NCI-H1092 treated with DMSO at 0.1 percent for 48 hours (cell line): ENCODE measurements around the gene C5AR2.
"Not testable (repeated sequence)": the region's sequence is repeated elsewhere in the genome, so short reads cannot be mapped to it uniquely, and the experiment has no call there.

Experiments used
- DNase-seq: peaks from one replicate; lab custom pipeline; 2025; lab: John Stamatoyannopoulos, UW

The C5AR2 gene

GRCh38 chr19:47363758-47364531, 32.0 kb downstream of the C5AR2 start:
- DNase-seq: no peak

- DNase-seq: not testable (repeated sequence)
These were observed 33.5 kb downstream of the C5AR2 start for GRCh38 chr19:47365455-47365854.

DNA sequence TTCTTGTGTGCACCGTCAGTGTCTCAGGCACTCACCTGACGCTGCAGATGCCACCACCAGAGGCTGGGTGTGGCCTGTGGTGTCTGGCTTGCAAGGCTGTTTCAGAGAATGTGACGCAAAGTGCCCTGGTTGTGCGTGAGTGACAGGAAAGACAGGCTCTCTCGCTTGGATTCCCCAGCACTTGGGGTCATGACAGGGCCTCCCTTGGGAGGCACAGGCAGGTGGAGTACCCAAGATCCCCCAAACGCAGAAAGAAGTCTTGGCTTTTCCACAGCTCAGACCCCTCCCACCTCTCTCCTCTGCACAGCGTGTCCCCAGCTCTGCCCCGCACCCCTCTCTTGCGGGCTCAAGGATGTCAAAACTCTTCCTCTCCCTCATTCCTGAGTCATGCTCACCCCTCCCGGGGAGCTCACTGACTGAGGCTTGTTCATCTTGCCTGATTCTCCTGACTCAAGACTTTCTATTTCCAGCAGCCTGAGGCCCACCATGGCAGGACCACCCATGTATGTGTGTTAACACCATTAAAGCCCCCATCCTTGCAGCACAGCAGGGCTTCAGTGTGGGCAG, 38.2 kb downstream of the C5AR2 start:
- DNase-seq: no peak

DNA sequence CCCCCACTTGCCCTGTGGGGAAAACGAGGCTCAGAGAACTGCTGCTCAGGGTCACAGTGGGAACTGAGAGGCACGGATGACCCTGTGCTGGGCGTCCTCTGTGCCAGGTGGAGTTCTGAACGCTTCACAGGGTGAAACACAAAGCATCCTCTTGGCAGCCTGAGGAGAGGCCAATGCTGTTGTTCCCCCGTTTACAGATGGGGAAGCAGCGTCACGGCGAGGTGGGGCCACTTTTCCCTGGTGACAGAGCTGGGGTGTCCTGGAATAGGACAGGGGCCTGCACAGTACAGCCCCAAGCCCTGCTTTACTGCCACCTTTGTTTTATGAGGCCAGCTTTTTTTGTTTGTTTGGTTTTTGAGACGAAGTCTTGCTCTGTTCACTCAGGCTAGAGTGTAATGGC, 39.3 kb downstream of the C5AR2 start:
- DNase-seq: no peak

DNA sequence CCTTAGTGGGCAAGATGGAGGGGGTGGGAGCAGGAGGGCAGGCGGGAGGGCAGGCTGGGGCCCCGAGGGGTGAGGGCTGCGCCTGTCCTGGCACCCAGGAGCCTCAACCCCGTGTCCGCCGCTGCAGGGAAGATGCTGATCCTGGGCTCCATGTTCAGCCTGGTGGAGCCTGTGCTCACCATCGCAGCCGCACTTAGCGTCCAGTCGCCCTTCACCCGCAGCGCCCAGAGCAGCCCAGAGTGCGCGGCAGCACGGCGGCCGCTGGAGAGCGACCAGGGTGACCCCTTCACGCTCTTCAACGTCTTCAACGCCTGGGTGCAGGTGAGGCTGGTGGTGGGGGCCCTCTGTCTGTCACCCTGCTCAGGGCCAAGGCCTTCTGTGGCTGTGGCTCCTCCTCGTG, 40.6 kb downstream of the C5AR2 start:
- DNase-seq: no peak

- no peak for DNase-seq
These were observed 41.6 kb downstream of the C5AR2 start for GRCh38 chr19:47373246-47374240.

DNA sequence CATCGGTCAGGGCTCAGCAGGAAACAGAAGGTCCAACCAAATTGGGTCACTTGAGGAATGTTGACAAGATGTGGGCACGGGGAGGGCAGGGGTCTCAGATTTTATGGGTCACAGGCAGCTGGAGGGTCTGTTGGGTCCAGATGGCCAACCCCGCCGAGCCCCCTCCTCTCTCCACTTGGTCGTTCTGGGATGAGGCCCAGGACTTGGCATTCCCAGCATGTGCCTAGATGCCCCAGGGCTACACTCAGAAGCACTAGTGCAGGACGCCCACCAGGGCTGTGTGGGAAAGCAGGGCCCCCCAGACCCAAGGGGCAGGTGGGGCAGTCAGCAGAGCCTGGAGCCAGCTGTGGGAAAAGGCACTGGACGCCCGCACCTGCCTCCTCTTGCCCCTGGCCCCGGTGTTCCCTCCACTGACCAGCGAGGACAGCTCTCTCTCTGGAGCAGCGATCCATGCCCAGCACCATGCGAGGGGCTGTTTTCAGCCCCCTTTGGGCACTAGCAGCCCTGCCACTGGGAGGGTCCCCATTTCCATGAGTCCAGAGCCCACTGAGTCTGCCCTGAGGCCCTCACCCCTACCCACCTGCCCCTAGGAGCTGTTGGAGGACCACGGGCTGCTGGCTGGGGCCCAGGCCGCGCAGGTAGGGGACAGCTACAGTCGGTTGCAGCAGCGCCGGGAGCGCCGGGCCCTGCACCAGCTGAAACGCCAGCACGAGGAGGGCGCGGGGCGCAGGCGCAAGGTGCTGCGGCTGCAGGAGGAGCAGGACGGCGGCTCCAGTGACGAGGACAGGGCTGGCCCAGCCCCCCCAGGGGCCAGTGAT, 43.1 kb downstream of the C5AR2 start:
- DNase-seq: no peak

DNA sequence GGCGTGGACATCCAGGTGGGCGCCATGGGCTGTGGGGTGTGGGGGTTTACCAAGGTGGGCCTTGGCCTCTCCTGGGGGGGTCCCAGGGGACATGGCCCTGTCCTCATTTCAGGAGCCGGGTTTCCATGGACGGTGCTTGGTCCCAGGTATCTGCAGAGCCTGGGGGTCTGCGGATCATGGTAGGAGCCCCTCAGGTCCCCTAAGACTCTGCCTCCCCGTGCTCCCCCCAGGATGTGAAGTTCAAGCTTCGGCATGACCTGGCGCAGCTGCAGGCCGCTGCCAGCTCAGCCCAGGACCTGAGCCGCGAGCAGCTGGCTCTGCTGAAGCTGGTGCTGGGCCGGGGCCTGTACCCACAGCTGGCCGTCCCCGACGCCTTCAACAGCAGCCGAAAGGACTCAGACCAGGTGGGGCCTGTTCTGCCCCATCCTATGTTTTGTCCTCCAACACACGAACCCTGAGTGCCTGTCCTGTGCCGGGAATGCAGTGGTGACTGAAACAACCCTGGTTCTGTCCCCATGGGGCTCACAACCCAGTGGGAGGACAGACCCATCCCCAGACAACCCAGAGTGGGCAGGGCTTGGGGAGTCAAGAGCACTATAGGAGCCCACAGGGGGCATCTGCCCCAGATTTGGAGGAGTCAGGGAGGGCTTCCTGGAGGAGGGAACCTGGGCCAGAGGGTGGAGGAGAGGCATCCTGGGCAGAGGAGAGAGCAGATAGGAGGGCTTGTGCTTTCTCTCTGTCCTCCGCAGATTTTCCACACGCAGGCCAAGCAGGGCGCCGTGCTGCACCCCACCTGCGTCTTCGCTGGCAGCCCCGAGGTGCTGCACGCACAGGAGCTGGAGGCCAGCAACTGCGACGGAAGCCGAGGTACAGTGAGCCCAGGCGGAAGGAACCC, 44.0 kb downstream of the C5AR2 start:
- DNase-seq: no peak

DNA sequence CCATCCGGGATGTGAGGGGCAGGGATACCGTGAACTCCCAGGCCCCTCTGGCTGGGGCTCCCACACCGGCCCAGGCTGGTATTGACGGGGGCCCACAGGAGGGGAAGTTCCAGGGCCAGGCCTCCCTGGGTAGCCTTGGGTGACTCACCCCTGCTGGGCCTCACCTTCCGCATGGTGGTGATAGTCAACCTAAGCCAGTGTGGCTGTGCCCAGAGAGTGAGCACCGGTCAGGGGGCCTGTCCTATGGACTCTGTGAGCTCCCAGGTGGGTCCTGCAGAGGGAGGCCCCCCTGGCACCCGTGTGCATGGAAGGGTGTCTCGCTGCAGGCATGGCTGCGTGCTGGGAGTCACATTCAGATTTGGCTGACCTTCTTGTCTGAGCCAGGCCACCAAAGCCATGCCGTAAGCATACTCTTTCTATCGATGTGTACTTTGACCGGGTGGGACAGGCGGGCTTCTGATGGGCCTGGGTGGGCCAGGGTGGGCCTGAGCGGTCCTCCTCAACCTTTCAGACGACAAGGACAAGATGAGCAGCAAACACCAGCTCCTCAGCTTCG, 44.7 kb downstream of the C5AR2 start:
- no peak for DNase-seq

DNA sequence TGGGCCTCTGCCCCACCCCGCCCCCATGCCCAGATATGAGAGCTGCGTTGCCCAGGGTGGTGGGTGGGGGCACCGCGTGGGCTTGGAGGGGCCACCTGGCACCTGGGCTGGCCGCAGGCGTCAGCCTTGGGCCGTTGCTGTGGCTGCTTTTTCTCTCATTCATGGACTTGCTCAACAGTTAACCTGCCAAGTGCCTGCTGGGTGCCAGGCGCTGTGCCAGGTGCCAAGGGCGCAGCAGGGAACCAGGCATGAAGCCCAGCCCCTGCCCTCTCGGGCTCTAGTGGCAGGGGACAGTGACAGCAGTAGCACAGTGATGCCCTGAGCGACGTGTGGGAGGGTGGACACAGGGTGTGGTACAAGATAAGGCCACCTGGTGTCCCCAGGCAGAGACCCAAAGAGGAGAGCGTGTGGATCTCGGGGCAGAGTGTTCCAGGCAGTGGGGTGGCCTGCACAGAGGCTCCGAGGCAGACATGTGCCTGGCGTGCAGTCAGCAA, 45.3 kb downstream of the C5AR2 start:
- DNase-seq: peak; percentile 82

GRCh38 chr19:47377801-47378200, 45.8 kb downstream of the C5AR2 start:
- peak; percentile 69 for DNase-seq

DNA sequence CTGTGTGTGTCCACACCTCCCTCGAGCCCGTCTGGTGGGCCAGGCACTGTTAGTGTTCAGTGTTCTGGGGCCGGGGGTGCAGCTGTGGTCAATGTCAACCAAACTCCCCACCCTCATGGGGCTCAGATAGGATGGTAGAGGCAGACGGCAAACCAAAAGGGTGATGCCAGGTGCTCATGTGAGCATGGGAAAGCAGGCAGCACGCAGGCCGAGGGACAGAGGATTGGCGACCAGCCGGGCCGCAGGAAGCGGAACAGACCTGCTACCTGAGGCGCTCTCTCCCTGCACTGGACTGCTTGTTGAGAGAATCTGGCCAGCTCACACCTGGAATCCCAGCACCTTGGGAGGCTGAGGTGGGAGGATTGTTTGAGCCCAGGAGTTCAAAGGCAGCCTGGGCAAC, 46.3 kb downstream of the C5AR2 start:
- DNase-seq: no peak

- peak; percentile 20 for DNase-seq
These were observed 47.5 kb downstream of the C5AR2 start for GRCh38 chr19:47379381-47379938.

DNA sequence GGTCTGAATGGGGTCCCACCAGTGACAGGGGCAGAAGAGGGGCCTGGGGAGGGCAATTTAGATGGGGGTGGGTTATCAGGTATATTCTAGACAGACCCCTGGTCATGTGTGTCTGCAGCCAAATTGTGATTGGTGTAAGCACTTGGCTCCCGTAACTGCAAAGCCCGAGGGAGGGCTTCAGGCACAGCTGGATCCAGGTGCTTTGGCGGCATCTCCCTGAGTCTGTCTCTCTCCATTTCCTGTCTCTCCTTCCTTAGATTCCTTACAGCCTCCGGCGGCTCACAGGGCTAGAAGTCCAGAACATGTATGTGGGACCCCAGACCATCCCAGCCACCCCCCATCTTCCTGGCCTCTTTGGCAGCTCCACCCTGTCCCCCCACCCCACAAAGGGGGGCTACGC, 48.6 kb downstream of the C5AR2 start:
- DNase-seq: no peak

DNA sequence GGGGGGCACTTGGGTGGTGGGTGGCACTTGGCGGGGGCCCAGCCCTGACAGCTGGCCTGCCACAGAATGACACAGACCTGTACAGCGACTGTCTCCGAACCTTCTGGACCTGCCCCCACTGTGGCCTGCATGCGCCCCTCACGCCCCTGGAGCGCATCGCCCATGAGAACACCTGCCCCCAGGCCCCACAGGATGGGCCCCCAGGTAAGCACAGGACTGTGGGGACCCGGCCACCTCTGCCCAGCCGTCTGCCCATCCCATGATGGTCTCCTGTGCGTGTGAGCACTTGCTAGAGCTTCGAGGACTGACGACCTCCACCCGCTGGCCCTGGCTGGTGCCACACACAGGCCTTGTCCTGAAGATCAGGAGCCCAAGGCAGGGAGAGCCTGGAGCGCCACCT, 49.1 kb downstream of the C5AR2 start:
- DNase-seq: no peak

GRCh38 chr19:47381653-47382279, 49.8 kb downstream of the C5AR2 start:
- DNase-seq: no peak

GRCh38 chr19:47383890-47384289, 51.9 kb downstream of the C5AR2 start:
- not testable (repeated sequence) for DNase-seq

DNA sequence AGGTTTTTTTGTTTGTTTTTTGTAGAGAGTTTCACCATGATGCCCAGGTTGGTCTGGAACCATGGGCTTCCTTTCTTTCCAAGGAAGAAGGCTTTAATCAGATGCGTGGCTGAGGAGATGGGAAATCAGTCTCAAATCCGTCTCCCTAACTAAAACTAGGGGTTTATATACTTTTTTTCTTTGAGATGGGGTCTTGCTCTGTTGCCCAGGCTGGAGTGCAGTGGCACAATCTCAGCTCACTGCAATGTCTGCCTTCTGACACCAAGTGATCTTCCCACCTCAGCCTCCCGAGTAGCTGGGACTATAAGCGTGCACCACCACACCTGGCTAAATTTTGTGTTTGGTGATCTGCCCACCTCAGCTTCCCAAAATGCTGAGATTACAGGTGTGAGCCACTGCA, 52.6 kb downstream of the C5AR2 start:
- DNase-seq: not testable (repeated sequence)

DNA sequence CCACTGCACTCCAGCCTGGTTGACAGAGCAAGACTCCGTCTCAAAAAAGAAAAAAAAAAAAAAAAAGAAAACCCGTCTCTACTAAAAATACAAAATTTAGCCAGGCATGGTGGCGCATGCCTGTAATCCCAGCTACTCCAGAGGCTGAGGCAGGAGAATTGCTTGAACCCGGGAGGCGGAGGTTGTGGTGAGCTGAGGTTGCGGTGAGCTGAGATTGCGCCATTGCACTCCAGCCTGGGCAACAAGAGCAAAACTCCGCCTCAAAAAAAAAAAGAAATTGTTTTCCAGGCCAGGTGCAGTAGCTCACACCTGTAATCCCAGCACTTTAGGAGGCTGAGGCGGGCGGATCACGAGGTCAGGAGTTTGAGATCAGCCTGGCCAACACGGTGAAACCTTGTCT, 54.6 kb downstream of the C5AR2 start:
- not testable (repeated sequence) for DNase-seq
